GM13976 (cell line): ENCODE data around the gene DUSP22.

Experiments used
- DNase-seq: peaks from one replicate; pipeline ENCODE4 v3.0.0; 2012; ENCODE audit warnings: low spot score
- in situ Hi-C: fragments of 300-500 bp; cut with MboI; formaldehyde crosslinking; loops from one replicate; pipeline ENCODE4 v1.12.0; 2022; ENCODE audit warnings: low sequenced_read_pairs, mixed read lengths, inconsistent platforms; ENCODE audit not compliant: unreplicated experiment
- TF ChIP-seq, protein P1 (sequence below): IDR thresholded peaks from 2 replicates; pipeline ENCODE4 v1.5.1; 2012; ENCODE audit warnings: borderline replicate concordance, mild to moderate bottlenecking; ENCODE audit not compliant: insufficient read depth; ENCODE audit errors: extremely low read depth, missing control alignments, control extremely low read depth

The DUSP22 gene

DNA sequence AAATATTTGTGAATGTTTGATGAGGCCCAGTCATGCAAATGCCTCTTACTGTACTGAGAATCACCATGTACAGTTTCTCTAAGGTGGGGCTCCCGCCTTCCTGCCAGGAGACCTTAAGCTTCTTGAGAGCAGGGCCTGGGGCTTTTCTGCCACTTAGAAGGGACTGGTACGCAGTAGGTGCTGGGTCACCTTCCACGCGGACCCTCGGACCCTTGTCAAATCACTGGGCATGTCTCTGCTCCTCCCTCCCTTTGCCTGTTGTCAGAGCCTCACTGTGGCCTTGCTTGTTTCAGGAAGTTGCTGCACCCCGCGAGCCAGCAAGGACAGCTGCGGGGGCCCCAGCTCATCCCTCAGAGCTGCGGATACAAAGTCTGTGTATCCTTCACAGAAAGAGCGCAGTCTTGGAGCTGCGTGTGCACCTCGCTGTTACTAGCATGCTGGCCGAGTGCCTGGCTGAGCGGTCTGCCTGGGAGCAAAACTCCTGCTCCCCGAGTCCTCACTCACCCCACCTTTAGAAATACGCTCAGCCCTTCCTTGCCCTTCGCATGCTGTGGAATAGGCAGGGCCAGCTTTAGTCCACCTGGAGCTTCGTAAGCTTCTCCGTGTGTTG is 68.6 kb downstream of the DUSP22 start:
- DNase-seq, result no peak
- TF ChIP-seq, protein P1, sequence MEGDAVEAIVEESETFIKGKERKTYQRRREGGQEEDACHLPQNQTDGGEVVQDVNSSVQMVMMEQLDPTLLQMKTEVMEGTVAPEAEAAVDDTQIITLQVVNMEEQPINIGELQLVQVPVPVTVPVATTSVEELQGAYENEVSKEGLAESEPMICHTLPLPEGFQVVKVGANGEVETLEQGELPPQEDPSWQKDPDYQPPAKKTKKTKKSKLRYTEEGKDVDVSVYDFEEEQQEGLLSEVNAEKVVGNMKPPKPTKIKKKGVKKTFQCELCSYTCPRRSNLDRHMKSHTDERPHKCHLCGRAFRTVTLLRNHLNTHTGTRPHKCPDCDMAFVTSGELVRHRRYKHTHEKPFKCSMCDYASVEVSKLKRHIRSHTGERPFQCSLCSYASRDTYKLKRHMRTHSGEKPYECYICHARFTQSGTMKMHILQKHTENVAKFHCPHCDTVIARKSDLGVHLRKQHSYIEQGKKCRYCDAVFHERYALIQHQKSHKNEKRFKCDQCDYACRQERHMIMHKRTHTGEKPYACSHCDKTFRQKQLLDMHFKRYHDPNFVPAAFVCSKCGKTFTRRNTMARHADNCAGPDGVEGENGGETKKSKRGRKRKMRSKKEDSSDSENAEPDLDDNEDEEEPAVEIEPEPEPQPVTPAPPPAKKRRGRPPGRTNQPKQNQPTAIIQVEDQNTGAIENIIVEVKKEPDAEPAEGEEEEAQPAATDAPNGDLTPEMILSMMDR, result no peak
- in situ Hi-C loops, result no loop called here

DNA sequence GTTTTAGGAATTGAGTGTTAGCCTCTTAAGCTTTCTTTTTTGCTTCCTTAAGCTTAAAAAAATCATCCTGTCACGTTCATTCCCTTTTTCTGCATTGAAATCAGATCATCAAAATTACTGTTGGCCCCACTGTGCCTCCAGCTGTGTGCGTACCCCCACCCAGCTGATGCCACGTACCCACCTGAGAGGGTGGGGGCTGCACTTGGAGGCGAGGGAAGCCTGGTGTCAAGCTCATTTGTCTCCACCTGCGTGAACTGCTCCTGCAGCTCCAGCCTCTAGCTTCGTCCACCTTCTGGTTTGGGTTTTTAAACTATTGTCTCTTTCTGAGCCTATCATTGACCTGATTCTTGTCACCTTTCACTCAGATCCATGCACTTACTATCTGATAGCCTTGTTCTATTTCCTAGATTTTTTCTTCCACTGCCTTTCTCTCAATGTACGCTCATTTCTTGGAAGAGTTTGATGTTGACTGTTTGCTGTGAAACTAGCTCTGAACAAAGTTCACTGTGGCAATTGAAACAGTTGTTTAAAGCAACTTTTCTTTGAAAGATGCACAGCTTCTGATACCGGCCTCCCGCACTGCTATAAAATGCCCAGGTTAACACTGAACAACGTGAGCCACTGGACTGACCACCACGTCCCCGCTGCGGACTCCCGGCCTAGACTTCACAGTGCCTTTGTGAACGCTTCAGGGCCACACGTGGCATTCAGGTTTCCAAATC is 69.3 kb downstream of the DUSP22 start:
- TF ChIP-seq, protein P1, result no peak
- in situ Hi-C loops, result no loop called here
- no peak for DNase-seq

DNA sequence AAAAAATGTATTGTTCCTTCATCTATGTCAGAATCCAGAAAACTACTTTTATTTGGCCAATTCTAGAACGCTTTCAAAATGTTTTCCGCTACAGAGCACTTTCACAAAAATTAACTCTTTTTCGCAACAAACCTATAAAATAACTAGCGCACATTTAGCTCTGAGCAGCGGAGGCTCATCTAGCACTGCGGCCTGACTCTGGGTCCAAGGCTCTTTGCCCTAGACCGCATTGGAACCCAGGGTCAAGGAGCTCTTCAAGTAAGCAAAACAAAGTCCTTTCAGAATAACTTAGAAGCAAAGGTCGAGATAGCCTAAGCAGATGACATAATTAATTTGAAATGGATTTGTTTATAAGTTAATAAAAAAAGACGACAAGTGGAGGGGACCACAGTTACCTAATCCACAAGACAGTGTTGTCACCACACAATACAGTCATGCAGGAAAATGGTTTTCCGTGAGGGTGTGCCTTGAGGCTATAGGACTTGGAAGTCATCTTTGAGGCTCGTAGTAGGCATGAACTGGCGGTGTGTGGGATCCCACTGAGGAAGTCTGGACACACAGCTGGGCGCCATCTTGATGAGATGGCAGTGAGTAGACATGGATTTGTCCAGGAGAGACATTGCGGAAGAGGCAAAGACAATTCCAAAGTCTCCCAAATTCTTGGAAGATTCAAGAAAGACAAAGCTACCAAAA is 70.1 kb downstream of the DUSP22 start:
- in situ Hi-C loops, result no loop called here
- TF ChIP-seq, protein P1, result no peak
- DNase-seq, result no peak

DNA sequence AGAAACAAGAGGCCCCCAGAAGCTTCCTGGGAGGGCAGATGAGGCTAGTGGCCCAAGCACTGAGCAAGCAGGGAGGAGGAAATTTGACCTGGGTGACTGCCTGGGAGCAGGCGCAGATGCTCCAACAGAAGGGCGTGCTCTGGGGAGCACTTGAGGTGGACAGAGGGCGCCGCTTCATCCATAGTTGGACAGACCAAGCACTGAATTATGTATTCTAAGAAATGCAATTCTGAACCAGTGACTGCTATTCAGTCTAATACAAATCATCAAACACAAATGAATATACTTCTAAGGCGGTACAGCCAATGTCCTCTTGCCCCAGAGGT is 70.6 kb downstream of the DUSP22 start:
- TF ChIP-seq, protein P1, result no peak
- in situ Hi-C loops, result no loop called here
- DNase-seq, result no peak

DNA sequence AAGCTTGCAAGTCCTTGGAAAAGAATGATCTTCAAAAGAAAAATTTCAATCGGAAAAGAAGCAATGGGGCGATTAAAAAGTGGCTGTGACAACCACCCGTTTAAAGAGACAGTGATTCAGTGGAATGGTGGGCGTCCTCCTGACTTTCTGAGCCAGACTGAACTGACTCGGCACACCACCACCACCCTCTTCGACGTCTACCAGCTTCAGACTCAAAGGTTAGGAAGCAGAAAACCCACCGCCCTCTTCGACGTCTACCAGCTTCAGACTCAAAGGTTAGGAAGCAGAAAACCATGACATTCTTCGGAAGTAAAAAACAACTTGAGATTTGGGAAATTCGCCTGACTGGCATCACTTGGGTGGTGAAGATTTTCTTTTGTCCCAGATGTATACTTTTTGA is 71.0 kb downstream of the DUSP22 start:
- TF ChIP-seq, protein P1, result no peak
- no peak for DNase-seq
- in situ Hi-C loops, result no loop called here

DNA sequence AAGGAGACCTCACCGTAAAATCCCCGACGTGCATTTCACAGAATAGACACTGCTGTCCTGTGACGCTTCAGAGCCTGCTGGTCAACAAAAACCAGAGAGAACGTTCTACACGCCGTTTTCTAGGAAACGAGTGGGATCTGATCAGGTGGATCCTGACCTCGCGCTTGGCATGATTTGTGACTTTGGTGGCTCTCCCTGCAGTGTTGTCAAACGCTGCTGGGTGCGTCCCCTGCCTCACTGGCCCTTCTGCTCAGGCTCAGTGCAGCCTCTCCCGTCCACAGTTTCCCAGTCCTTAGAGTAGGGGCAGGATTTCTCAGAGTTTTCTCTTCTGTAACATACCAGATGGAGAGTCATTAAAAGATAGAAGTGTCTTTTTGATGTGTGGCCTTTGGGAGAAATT is 71.6 kb downstream of the DUSP22 start:
- TF ChIP-seq, protein P1, result no peak
- in situ Hi-C loops, result no loop called here
- no peak for DNase-seq
